Measurements from ENCODE around the gene GNB1. TPM values are rescaled to one million over a fixed set of nuclear protein-coding genes. Genes with fewer than 3 reads are reported as not detected.
A peak's percentile ranks its signal among the peaks of the same experiment; 100 is the strongest.

GNB1 gene
- total and polyA plus RNA-seq, 9 of the 15 experiments (the other 6 are each of a cell fraction or from before 2014, with no cell fraction given) = 34.3 to 388 (median 114) TPM

- TF ChIP-seq AFF1 (IDR thresholded peaks at IDR 0.05; ENCODE audit: low read depth in 1 of 2, partially characterized antibody in 2 of 2) = no peak
- TF ChIP-seq CBX5 (IDR thresholded peaks at IDR 0.05; ENCODE audit: borderline replicate concordance, low read depth) = no peak
- TF ChIP-seq TAF9B (IDR thresholded peaks at IDR 0.05; ENCODE audit: partially characterized antibody) = no peak
- peak; percentile 41; the same call in 1 of the 2 replicates for TF ChIP-seq HMGXB4 (CRISPR knock-in tag; IDR thresholded peaks at IDR 0.05)
- no peak for TF ChIP-seq MTA1 (IDR thresholded peaks at IDR 0.05; ENCODE audit: borderline replicate concordance)
- TF ChIP-seq XRCC4 (IDR thresholded peaks at IDR 0.05; ENCODE audit: extremely low read depth, insufficient read depth, insufficient read length) = no peak
- no peak for TF ChIP-seq PRMT5 (CRISPR knock-in tag; IDR thresholded peaks at IDR 0.05)
- no peak for TF ChIP-seq CUX1 (CRISPR knock-in tag; IDR thresholded peaks at IDR 0.05)
- TF ChIP-seq PRDM10 (IDR thresholded peaks at IDR 0.05; ENCODE audit: partially characterized antibody) = no peak
Measured at GRCh38 chr1:1891349-1892078, 627 bp upstream of the GNB1 start (continued).
